WTC11 (cell line): Measurements from ENCODE around the gene ITPR1.

Experiments
- CREB1 ChIP-seq: sonication (generic); formaldehyde crosslinking; IDR thresholded peaks from 2 replicates; pipeline ENCODE4 v1.8.0; 2023; ENCODE audit warnings: mild to moderate bottlenecking, missing genetic modification reagents
- FOXK1 ChIP-seq: sonication (generic); formaldehyde crosslinking; IDR thresholded peaks from 2 replicates; pipeline ENCODE4 v1.8.0; 2022; ENCODE audit warnings: mild to moderate bottlenecking, moderate library complexity, missing genetic modification reagents
- IRF2 ChIP-seq: sonication (generic); formaldehyde crosslinking; IDR thresholded peaks from 2 replicates; pipeline ENCODE4 v1.8.0; 2022; ENCODE audit warnings: low read depth, missing genetic modification reagents, borderline replicate concordance
- NFYB ChIP-seq: sonication (generic); formaldehyde crosslinking; conservative IDR thresholded peaks from 2 replicates; pipeline ENCODE4 v1.8.0; 2022; ENCODE audit warnings: low read depth, missing genetic modification reagents
- NR3C1 ChIP-seq: sonication (generic); formaldehyde crosslinking; conservative IDR thresholded peaks from 2 replicates; pipeline ENCODE4 v1.8.1; 2023; ENCODE audit warnings: low read depth, mild to moderate bottlenecking, missing genetic modification reagents
- SP1 ChIP-seq: sonication (generic); formaldehyde crosslinking; conservative IDR thresholded peaks from 2 replicates; pipeline ENCODE4 v1.8.1; 2022; ENCODE audit warnings: missing genetic modification reagents
- ZNF232 ChIP-seq: sonication (generic); formaldehyde crosslinking; IDR thresholded peaks from 2 replicates; pipeline ENCODE4 v1.8.0; 2022; ENCODE audit warnings: mild to moderate bottlenecking, missing genetic modification reagents
- TF ChIP-seq, protein P1 (sequence below): sonication (generic); formaldehyde crosslinking; IDR thresholded peaks from 2 replicates; pipeline ENCODE4 v1.8.1; 2022; ENCODE audit warnings: low read depth, missing genetic modification reagents, borderline replicate concordance
- TF ChIP-seq, protein P2 (sequence below): fragments of 200-600 bp; IDR thresholded peaks from 2 replicates; pipeline ENCODE4 v1.8.0; 2022; ENCODE audit warnings: antibody characterized with exemption
- TF ChIP-seq, protein P3 (sequence below): sonication (generic); formaldehyde crosslinking; IDR thresholded peaks from 2 replicates; pipeline ENCODE4 v1.8.1; 2023; ENCODE audit warnings: mild to moderate bottlenecking, missing genetic modification reagents, moderate library complexity
- TF ChIP-seq, protein P4 (sequence below): sonication (generic); formaldehyde crosslinking; IDR thresholded peaks from 2 replicates; pipeline ENCODE4 v1.8.0; 2022; ENCODE audit warnings: mild to moderate bottlenecking, missing genetic modification reagents
- TF ChIP-seq, protein P5 (sequence below): sonication (generic); formaldehyde crosslinking; IDR thresholded peaks from 2 replicates; pipeline ENCODE4 v1.8.0; 2022; ENCODE audit warnings: mild to moderate bottlenecking, missing genetic modification reagents
- TF ChIP-seq, protein P6 (sequence below): sonication (generic); formaldehyde crosslinking; IDR thresholded peaks from 2 replicates; pipeline ENCODE4 v1.8.1; 2022; ENCODE audit warnings: mild to moderate bottlenecking, moderate library complexity, missing genetic modification reagents

DNA sequence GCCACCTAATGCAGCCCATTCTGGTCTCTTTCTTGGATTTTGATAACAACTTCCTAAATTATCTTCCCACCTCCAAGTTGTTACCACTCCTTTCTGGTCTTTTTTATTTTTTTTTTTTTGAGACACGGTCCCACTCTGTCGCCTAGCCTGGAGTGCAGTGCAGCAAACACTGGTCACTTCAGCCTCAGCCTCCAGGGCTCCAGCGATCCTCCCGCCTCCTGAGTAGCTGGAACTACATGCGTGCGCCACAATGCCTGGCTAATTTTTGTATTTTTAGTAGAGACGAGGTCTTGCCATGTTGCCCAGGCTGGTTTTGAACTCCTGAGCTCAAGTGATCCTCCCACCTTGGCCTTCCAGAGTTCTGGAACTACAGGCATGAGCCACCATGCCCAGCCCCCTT, 393.3 kb downstream of the ITPR1 start:
- TF ChIP-seq, protein P1, sequence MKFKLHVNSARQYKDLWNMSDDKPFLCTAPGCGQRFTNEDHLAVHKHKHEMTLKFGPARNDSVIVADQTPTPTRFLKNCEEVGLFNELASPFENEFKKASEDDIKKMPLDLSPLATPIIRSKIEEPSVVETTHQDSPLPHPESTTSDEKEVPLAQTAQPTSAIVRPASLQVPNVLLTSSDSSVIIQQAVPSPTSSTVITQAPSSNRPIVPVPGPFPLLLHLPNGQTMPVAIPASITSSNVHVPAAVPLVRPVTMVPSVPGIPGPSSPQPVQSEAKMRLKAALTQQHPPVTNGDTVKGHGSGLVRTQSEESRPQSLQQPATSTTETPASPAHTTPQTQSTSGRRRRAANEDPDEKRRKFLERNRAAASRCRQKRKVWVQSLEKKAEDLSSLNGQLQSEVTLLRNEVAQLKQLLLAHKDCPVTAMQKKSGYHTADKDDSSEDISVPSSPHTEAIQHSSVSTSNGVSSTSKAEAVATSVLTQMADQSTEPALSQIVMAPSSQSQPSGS (CRISPR knock-in tag) = no peak
- TF ChIP-seq, protein P2, sequence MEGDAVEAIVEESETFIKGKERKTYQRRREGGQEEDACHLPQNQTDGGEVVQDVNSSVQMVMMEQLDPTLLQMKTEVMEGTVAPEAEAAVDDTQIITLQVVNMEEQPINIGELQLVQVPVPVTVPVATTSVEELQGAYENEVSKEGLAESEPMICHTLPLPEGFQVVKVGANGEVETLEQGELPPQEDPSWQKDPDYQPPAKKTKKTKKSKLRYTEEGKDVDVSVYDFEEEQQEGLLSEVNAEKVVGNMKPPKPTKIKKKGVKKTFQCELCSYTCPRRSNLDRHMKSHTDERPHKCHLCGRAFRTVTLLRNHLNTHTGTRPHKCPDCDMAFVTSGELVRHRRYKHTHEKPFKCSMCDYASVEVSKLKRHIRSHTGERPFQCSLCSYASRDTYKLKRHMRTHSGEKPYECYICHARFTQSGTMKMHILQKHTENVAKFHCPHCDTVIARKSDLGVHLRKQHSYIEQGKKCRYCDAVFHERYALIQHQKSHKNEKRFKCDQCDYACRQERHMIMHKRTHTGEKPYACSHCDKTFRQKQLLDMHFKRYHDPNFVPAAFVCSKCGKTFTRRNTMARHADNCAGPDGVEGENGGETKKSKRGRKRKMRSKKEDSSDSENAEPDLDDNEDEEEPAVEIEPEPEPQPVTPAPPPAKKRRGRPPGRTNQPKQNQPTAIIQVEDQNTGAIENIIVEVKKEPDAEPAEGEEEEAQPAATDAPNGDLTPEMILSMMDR = no peak
- TF ChIP-seq ZNF232 (CRISPR knock-in tag) (no peak), CREB1 (no peak), NR3C1 (CRISPR knock-in tag) (no peak), SP1 (CRISPR knock-in tag) (no peak), IRF2 (no peak), FOXK1 (no peak), NFYB (no peak)
- TF ChIP-seq, protein P3, sequence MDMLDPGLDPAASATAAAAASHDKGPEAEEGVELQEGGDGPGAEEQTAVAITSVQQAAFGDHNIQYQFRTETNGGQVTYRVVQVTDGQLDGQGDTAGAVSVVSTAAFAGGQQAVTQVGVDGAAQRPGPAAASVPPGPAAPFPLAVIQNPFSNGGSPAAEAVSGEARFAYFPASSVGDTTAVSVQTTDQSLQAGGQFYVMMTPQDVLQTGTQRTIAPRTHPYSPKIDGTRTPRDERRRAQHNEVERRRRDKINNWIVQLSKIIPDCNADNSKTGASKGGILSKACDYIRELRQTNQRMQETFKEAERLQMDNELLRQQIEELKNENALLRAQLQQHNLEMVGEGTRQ = no peak
- TF ChIP-seq, protein P4, sequence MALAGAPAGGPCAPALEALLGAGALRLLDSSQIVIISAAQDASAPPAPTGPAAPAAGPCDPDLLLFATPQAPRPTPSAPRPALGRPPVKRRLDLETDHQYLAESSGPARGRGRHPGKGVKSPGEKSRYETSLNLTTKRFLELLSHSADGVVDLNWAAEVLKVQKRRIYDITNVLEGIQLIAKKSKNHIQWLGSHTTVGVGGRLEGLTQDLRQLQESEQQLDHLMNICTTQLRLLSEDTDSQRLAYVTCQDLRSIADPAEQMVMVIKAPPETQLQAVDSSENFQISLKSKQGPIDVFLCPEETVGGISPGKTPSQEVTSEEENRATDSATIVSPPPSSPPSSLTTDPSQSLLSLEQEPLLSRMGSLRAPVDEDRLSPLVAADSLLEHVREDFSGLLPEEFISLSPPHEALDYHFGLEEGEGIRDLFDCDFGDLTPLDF (CRISPR knock-in tag) = no peak
- TF ChIP-seq, protein P5, sequence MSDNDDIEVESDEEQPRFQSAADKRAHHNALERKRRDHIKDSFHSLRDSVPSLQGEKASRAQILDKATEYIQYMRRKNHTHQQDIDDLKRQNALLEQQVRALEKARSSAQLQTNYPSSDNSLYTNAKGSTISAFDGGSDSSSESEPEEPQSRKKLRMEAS = no peak
- TF ChIP-seq, protein P6, sequence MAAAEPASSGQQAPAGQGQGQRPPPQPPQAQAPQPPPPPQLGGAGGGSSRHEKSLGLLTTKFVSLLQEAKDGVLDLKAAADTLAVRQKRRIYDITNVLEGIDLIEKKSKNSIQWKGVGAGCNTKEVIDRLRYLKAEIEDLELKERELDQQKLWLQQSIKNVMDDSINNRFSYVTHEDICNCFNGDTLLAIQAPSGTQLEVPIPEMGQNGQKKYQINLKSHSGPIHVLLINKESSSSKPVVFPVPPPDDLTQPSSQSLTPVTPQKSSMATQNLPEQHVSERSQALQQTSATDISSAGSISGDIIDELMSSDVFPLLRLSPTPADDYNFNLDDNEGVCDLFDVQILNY (CRISPR knock-in tag) = no peak
